K562 (cell line): ENCODE measurements around the gene CABYR. TPM values are rescaled to one million over a fixed set of nuclear protein-coding genes. Genes with fewer than 3 reads are reported as not detected.

ENCODE experiments used
- ATAC-seq: fragments of 200-7000 bp; cut with Tn5 transposase; 3 replicates; pipeline ENCODE4 v1.9.1; 2020; ENCODE audit warnings: moderate library complexity
- BruUV-seq: library from RNA; stranded (reverse); fragments of 400-500 nt; replicated peaks from 2 replicates; lab custom pipeline; 2021; lab: Mats Ljungman, UMichigan
- CTCF ChIA-PET: fragments of 300-600 bp; formaldehyde crosslinking; extraction: SDS; loops from one replicate; lab custom pipeline; 2021; ENCODE audit warnings: low intra/inter-chr PET ratio; lab: Yijun Ruan, JAX
- POLR2A ChIA-PET: fragments of 300-600, 350-650 bp; sonication (Branson Sonifier 250); formaldehyde crosslinking; extraction: SDS; loops from one replicate; lab custom pipeline; 2021; ENCODE audit warnings: antibody characterized with exemption, inconsistent platforms; lab: Yijun Ruan, JAX
- DNase-seq, 4 experiments: peaks; one replicate each; pipeline versions ENCODE4 v3.0.0 to v3.0.0-alpha.2; 2011 to 2018; ENCODE audit warnings: low spot score in 3 of 4, mixed read lengths in 3 of 4; ENCODE audit errors: extremely low read depth in 1 of 4
- FAIRE-seq: peaks from 2 replicates; lab custom pipeline; 2011; peaks lifted over from hg19 to GRCh38; lab: Jason Lieb, UNC
- H2AFZ ChIP-seq: 2 replicates; pipeline ENCODE4 v1.6.0; 2011; ENCODE audit warnings: low read depth, low read length, control low read depth, inconsistent platforms
- H3K27ac ChIP-seq: fragments of 200-600 bp; 3 replicates; pipeline ENCODE4 v1.8.0; 2011; ENCODE audit warnings: low read depth, mild to moderate bottlenecking, control low read depth, inconsistent platforms, low read length, moderate library complexity, mixed read lengths; ENCODE audit errors: extremely low read depth
- H3K27me3 ChIP-seq, 2 experiments: fragments of 300-600 bp in 1 of 2; 2 replicates in 1 of 2; 3 replicates in 1 of 2; pipeline versions ENCODE4 v1.6.0 to v1.8.0; 2011; ENCODE audit warnings: inconsistent platforms in 2 of 2, low read length in 2 of 2, mild to moderate bottlenecking in 1 of 2, mixed read lengths in 1 of 2, moderate library complexity in 1 of 2; ENCODE audit not compliant: control insufficient read depth in 2 of 2, insufficient read depth in 2 of 2
- H3K36me3 ChIP-seq: fragments of 300-600 bp; 3 replicates; pipeline ENCODE4 v1.8.0; 2011; ENCODE audit warnings: mild to moderate bottlenecking, low read length, inconsistent platforms; ENCODE audit not compliant: control insufficient read depth, insufficient read depth
- H3K4me1 ChIP-seq, 2 experiments: fragments of 200-600 bp in 1 of 2; replicated peaks in 1 of 2; 2 replicates in 1 of 2; 3 replicates in 1 of 2; pipeline versions ENCODE4 v1.5.1 to v1.8.0; 2011; ENCODE audit warnings: inconsistent platforms in 2 of 2, low read length in 2 of 2, mild to moderate bottlenecking in 1 of 2, mixed read lengths in 1 of 2, moderate library complexity in 1 of 2; ENCODE audit not compliant: control insufficient read depth in 2 of 2, insufficient read depth in 2 of 2
- H3K4me2 ChIP-seq: 2 replicates; pipeline ENCODE4 v1.6.1; 2011; ENCODE audit warnings: low read length, control low read depth, inconsistent platforms, mixed read lengths; ENCODE audit not compliant: insufficient read depth
- H3K4me3 ChIP-seq: fragments of 200-600 bp; sonication (generic), shearing (Covaris generic); 2 replicates; pipeline ENCODE4 v1.5.1; 2016; ENCODE audit warnings: control low read depth, inconsistent platforms
- H3K79me2 ChIP-seq: fragments of 200-600 bp; 3 replicates; pipeline ENCODE4 v1.8.0; 2011; ENCODE audit warnings: low read length, inconsistent platforms; ENCODE audit not compliant: control insufficient read depth, insufficient read depth
- H3K9ac ChIP-seq, 2 experiments: 2 replicates each; pipeline versions ENCODE4 v1.6.0 to v1.6.1; 2011; ENCODE audit warnings: low read depth in 2 of 2, low read length in 2 of 2, control low read depth in 1 of 2, inconsistent platforms in 1 of 2, mild to moderate bottlenecking in 1 of 2, mixed read lengths in 1 of 2; ENCODE audit not compliant: insufficient read depth in 1 of 2
- H3K9me1 ChIP-seq: one replicate; pipeline ENCODE4 v1.6.0; 2011; ENCODE audit warnings: inconsistent platforms, mild to moderate bottlenecking, low read length, moderate library complexity; ENCODE audit not compliant: control insufficient read depth, insufficient read depth
- H3K9me3 ChIP-seq: replicated peaks from 2 replicates; pipeline ENCODE4 v1.5.1; 2011; ENCODE audit warnings: low read depth, low read length, inconsistent platforms; ENCODE audit not compliant: control insufficient read depth, insufficient read depth
- H4K20me1 ChIP-seq: replicated peaks from 2 replicates; pipeline ENCODE4 v1.6.1; 2011; ENCODE audit warnings: low read length, inconsistent platforms, mixed read lengths; ENCODE audit not compliant: control insufficient read depth, insufficient read depth
- BACH1 ChIP-seq: fragments of 200-800 bp; sonication (Bioruptor generic); IDR thresholded peaks from 2 replicates; pipeline ENCODE4 v1.6.1; 2016; ENCODE audit warnings: missing genetic modification characterization, missing compliant biosample characterization
- DLX4 ChIP-seq: fragments of 250-450 bp; sonication (Bioruptor Pico); IDR thresholded peaks from 2 replicates; pipeline ENCODE4 v1.6.1; 2021; ENCODE audit warnings: mild to moderate bottlenecking
- FOXA1 ChIP-seq: fragments of 450-650 bp; IDR thresholded peaks from 2 replicates; pipeline ENCODE4 v1.6.1; 2016; ENCODE audit warnings: mild to moderate bottlenecking, borderline replicate concordance
- HNRNPUL1 ChIP-seq: fragments of 200-400 bp; formaldehyde crosslinking; IDR thresholded peaks from 2 replicates; pipeline ENCODE4 v1.6.1; 2017; ENCODE audit warnings: low read length
- ID3 ChIP-seq, 2 experiments: fragments of 250-450 bp in 1 of 2; fragments of 450-650 bp in 1 of 2; sonication (Bioruptor Pico) in 1 of 2; IDR thresholded peaks; 2 replicates each; pipeline versions ENCODE4 v1.6.1 to v1.8.0; 2016 to 2021; ENCODE audit warnings: mild to moderate bottlenecking in 2 of 2, moderate library complexity in 2 of 2, missing compliant biosample characterization in 1 of 2, missing genetic modification characterization in 1 of 2
- MBD2 ChIP-seq: sonication (generic); IDR thresholded peaks from 2 replicates; pipeline ENCODE4 v1.6.1; 2016; ENCODE audit warnings: low read depth, borderline replicate concordance
- STAT5A ChIP-seq: IDR thresholded peaks from 2 replicates; pipeline ENCODE4 v1.6.1; 2012; ENCODE audit warnings: low read length, inconsistent platforms, borderline replicate concordance
- ZBTB33 ChIP-seq: sonication (generic); formaldehyde crosslinking; IDR thresholded peaks from 2 replicates; pipeline ENCODE4 v1.8.1; 2023; ENCODE audit warnings: mild to moderate bottlenecking, missing genetic modification reagents
- ZKSCAN8 ChIP-seq: fragments of 200-800 bp; sonication (Bioruptor generic); IDR thresholded peaks from 2 replicates; pipeline ENCODE4 v1.6.1; 2016; ENCODE audit warnings: missing genetic modification characterization, missing compliant biosample characterization
- ZNF239 ChIP-seq: fragments of 250-450 bp; sonication (Bioruptor Pico); IDR thresholded peaks from 2 replicates; pipeline ENCODE4 v1.4.0; 2020; ENCODE audit warnings: mild to moderate bottlenecking
- ZNF280A ChIP-seq: fragments of 450-650 bp; IDR thresholded peaks from 2 replicates; pipeline ENCODE4 v1.6.1; 2018; ENCODE audit warnings: mild to moderate bottlenecking, low read depth; ENCODE audit not compliant: partially characterized antibody
- ZNF311 ChIP-seq: fragments of 250-450 bp; sonication (Bioruptor Pico); IDR thresholded peaks from 2 replicates; pipeline ENCODE4 v1.4.0; 2020; ENCODE audit warnings: mild to moderate bottlenecking, moderate library complexity
- ZNF655 ChIP-seq: fragments of 250-450 bp; sonication (Bioruptor Pico); IDR thresholded peaks from 2 replicates; pipeline ENCODE4 v1.5.0; 2021
- ZNF76 ChIP-seq: fragments of 250-450 bp; sonication (Bioruptor Pico); IDR thresholded peaks from 2 replicates; pipeline ENCODE4 v1.4.0; 2020; ENCODE audit warnings: mild to moderate bottlenecking, moderate library complexity, borderline replicate concordance
- WGBS: fragments of 100-300 bp; shearing (Covaris generic); methylation state at CpG from one replicate; pipeline ENCODE4 v1.1.6; 2016; ENCODE audit warnings: low coverage, mixed read lengths; ENCODE audit not compliant: insufficient coverage; ENCODE audit errors: missing lambda C conversion rate; 5-methylcytosine and 5-hydroxymethylcytosine counted together
- in situ Hi-C: fragments of 300-500 bp; cut with MboI; formaldehyde crosslinking; loops from 4 replicates; pipeline ENCODE4 v1.15.0; 2018; ENCODE audit warnings: inconsistent platforms, mixed read lengths
- intact Hi-C: fragments of 100-400 bp; cut with micrococcal nuclease; formaldehyde crosslinking; loops from 2 replicates; pipeline ENCODE4 v1.14.2; 2022
- polyA plus RNA-seq, 8 experiments: library from polyadenylated mRNA; depleted of rRNA in 4 of 8; stranded (reverse) in 5 of 8; unstranded in 3 of 8; fragments of >200 nt; fragmentation: Nextera tagmentation in 2 of 8; fragmentation: Illumina TruSeq in 1 of 8; extraction: Ambion mirVana in 2 of 8; extraction: Trizol in 1 of 8; gene quantifications; 2 replicates each; pipeline versions ENCODE4 v1.2.1 to v1.2.3, GENCODE V29; 2011 to 2014; ENCODE audit warnings: inconsistent platforms in 1 of 8, missing spikeins in 1 of 8
- total RNA-seq, 7 experiments: library from RNA; depleted of rRNA in 6 of 7; stranded (reverse); fragments of >200 nt in 6 of 7; fragmentation: Illumina TruSeq in 2 of 7; extraction: Trizol in 2 of 7; gene quantifications; 2 replicates each; pipeline versions ENCODE4 v1.2.1 to v1.2.3, GENCODE V29; 2011 to 2021; ENCODE audit warnings: low replicate concordance in 1 of 7

CABYR gene
- total and polyA plus RNA-seq, 9 of the 15 experiments (the other 6 are each of a cell fraction or from before 2014, with no cell fraction given), result not detected

- FAIRE-seq (no peak), ATAC-seq (no peak), DNase-seq (no peak)
- no peaks in the 10 kb centered on the region for H4K20me1 ChIP-seq
- 0% methylated on average over 3 of the region's 3 CpGs for WGBS
- H3K79me2 ChIP-seq, result no peaks in the 10 kb centered on the region
- no peak for TF ChIP-seq ZKSCAN8 (CRISPR knock-in tag)
- no peak for TF ChIP-seq MBD2
- TF ChIP-seq ZNF311 (CRISPR knock-in tag), result no peak
- TF ChIP-seq BACH1 (tag), result no peak
- TF ChIP-seq ZNF655 (CRISPR knock-in tag), result no peak
- TF ChIP-seq FOXA1, result no peak
- TF ChIP-seq STAT5A, result no peak
- no peak for TF ChIP-seq ZNF280A
- TF ChIP-seq DLX4, result no peak
- no peak for TF ChIP-seq ID3 (CRISPR knock-in tag; IDR thresholded peaks at IDR 0.05)
- no peak for TF ChIP-seq ID3 (tag; IDR thresholded peaks at IDR 0.05)
- no peak for TF ChIP-seq HNRNPUL1
- TF ChIP-seq ZNF239, result no peak
- TF ChIP-seq ZNF76, result no peak
- no peak for TF ChIP-seq ZBTB33 (CRISPR knock-in tag)
- no peaks in the 10 kb centered on the region for H3K36me3 ChIP-seq
- no peaks in the 10 kb centered on the region for H3K9me3 ChIP-seq
- H3K9me1 ChIP-seq, result no peaks in the 10 kb centered on the region
- no peak overlapping the region for H3K4me2 ChIP-seq
- CTCF ChIA-PET, result no interaction called here
- no peak overlapping the region for H3K9ac ChIP-seq
- H3K4me3 ChIP-seq, result no peak overlapping the region
- H3K4me1 ChIP-seq, result no peaks in the 10 kb centered on the region
- H3K27ac ChIP-seq, result no peak overlapping the region
- H2AFZ ChIP-seq, result no peak overlapping the region
- BruUV-seq, result no TSS peak
- intact Hi-C loops, result no loop called here
- in situ Hi-C loops, result no loop called here
- H3K27me3 ChIP-seq, result no peaks in the 10 kb centered on the region; a peak in 1 of 5 replicates
- POLR2A ChIA-PET, result interaction anchor here (0.6 to 1.2 kb wide), 3 partner anchors 15 to 385 kb away, joined by 3 read pairs; partner anchors contain the start of gene CABYR
These were observed 14.5 kb downstream of the CABYR start for GRCh38 chr18:24153397-24153796.
